Measurements from ENCODE around the gene FRY. TPM values are rescaled to one million over a fixed set of nuclear protein-coding genes. Genes with fewer than 3 reads are reported as not detected.

The FRY gene
- total RNA-seq, 1 donor from 2014 or later, result 0.52 TPM

DNA sequence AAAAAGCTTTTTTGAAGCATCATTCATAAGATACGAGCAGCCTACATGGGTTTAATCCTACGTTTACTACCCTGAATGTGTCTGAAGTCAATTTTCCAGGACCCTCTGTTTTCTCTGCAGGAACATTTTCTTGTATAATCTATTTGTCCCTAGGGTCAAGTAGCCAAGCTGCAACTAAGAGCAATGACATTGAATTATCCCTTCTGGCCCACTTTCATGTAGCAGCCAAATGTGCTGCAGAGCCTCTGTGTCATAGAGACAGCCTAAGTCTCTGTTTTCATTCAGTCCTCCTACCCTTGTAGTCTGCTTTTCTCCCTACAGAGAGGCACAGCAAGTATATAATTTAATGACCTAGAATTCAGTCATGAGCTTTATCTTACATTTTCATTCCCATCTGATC lies 201.5 kb downstream of the FRY start:
- TF ChIP-seq, protein P1, sequence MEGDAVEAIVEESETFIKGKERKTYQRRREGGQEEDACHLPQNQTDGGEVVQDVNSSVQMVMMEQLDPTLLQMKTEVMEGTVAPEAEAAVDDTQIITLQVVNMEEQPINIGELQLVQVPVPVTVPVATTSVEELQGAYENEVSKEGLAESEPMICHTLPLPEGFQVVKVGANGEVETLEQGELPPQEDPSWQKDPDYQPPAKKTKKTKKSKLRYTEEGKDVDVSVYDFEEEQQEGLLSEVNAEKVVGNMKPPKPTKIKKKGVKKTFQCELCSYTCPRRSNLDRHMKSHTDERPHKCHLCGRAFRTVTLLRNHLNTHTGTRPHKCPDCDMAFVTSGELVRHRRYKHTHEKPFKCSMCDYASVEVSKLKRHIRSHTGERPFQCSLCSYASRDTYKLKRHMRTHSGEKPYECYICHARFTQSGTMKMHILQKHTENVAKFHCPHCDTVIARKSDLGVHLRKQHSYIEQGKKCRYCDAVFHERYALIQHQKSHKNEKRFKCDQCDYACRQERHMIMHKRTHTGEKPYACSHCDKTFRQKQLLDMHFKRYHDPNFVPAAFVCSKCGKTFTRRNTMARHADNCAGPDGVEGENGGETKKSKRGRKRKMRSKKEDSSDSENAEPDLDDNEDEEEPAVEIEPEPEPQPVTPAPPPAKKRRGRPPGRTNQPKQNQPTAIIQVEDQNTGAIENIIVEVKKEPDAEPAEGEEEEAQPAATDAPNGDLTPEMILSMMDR (conservative IDR thresholded peaks at IDR 0.05; ENCODE audit: low read depth, low read length), result no peak
- no peak for DNase-seq (ENCODE audit: low read depth)
- H3K4me3 ChIP-seq (ENCODE audit: low read depth, low read length), result no peak overlapping the region

DNA sequence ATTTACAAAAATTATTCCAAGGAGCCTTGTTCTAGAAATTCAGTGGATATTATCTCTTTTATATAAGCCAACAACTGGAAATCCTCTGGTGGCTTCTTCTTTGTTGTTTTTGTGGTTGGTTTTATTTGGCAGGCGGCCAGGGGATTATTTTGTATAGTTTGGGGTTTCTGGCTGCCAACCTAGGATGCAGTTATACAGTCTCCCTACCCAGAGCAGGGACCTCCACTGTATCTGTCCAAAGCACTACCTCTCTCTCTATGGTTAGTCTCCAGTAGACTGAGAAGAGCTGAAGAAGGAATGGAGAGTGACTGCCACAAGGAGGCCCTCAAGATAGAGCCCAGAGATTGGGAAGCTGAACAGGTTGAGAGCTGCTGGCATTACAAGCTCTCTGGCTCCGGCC lies 203.3 kb downstream of the FRY start:
- H3K4me3 ChIP-seq (ENCODE audit: low read depth, low read length), result no peak overlapping the region
- no peak for DNase-seq (ENCODE audit: low read depth)
- TF ChIP-seq, protein P1 (conservative IDR thresholded peaks at IDR 0.05; ENCODE audit: low read depth, low read length), result no peak

DNA sequence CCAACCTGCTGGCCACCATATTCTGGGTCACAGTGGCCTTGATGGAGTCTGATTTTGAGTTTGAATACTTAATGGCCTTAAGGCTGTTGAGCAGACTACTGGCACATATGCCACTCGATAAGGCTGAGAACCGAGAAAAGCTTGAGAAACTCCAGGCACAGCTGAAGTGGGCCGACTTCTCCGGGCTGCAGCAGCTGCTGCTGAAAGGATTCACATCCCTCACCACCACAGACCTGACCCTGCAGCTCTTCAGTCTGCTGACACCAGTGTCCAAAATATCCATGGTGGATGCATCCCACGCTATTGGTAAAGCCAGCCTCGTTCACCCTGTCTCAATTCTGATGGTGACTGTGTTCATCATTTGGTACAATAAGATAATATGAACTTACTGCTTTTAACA lies 206.1 kb downstream of the FRY start:
- TF ChIP-seq, protein P1 (conservative IDR thresholded peaks at IDR 0.05; ENCODE audit: low read depth, low read length), result no peak
- H3K4me3 ChIP-seq (ENCODE audit: low read depth, low read length), result no peak overlapping the region

DNA sequence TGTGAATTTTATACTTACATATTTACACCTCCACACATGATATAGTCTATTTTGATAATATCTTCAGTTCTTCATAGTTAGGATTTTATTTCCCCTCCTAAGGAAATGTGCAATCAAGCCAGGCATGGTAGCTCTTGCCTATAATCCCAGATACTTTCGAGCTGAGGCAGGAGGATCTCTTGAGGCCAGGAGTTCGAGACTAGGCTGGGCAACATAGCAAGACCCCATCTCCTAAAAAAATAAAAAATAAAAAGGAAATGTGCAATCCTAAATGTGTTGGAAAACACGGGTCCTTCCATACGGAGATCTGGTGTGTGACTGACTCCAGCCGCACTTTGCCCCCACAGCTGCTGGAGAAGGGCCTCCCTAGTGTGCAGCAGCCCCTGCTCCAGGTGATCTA lies 212.1 kb downstream of the FRY start:
- DNase-seq (ENCODE audit: low read depth), result no peak
- TF ChIP-seq, protein P1 (conservative IDR thresholded peaks at IDR 0.05; ENCODE audit: low read depth, low read length), result no peak
- H3K4me3 ChIP-seq (ENCODE audit: low read depth, low read length), result no peak overlapping the region

More for the DNA sequence above, 206.1 kb downstream of the FRY start:
- no peak for DNase-seq (ENCODE audit: low read depth)

DNA sequence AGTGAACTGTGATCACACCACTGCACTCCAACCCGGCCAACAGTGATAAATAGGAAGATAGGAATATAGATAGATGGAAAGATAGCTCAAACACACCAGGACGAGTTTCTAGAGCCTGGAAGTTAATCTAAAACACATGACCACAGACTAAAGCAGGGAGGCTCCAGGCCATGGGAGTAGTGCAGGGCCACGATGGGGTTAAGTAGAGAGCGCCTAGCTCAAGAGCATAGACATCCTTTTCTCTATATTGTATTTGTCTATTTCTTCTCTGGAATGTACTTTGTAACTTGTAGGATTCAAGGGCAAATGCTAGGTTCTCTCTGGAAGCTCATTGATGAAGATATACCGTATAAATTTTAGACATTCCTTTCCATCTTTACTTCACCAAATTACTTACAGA lies 214.0 kb downstream of the FRY start:
- DNase-seq (ENCODE audit: low read depth), result no peak
- no peak overlapping the region for H3K4me3 ChIP-seq (ENCODE audit: low read depth, low read length)
- TF ChIP-seq, protein P1 (conservative IDR thresholded peaks at IDR 0.05; ENCODE audit: low read depth, low read length), result no peak

DNA sequence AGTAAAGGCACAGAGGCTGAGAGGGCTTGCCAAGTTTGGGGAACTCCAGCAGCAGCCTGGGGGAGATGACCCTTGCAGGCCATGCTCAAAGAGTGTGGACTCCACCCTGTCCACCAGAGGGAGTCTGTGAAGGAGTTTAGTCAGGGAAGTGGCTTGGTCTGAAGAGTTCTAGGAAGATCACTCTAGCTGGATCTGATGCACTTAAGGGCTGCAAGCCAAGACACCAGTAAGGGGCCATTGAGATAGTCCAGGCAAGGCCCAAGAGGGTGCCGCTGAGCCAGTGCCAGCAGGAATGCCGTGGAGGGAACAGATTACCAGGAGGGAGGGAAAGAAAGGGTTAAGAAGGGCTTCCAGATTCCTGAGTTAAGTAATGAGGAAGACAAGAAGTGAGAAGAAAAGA lies 214.9 kb downstream of the FRY start:
- TF ChIP-seq, protein P1 (conservative IDR thresholded peaks at IDR 0.05; ENCODE audit: low read depth, low read length), result peak; percentile 88
- H3K4me3 ChIP-seq (ENCODE audit: low read depth, low read length), result no peak overlapping the region
- DNase-seq (ENCODE audit: low read depth), result peak; percentile 13

DNA sequence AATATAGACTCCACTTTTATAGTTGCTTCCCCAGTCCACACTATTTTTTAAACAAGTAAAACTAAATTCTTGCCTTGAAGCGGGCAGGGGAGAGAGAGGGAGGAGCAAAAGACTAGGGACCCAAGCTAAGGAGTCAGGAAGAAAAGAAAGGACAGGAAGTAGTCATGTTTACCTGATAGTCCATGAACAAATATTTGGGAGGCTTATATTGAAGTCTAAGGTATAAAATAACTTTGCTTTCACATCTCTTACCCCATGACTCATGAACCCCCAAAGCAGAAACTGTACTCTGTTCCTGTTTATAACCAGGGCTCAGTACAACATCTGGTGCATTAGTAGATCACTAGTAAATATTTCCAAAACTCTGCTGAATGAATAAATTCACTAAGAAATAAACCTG lies 216.3 kb downstream of the FRY start:
- DNase-seq (ENCODE audit: low read depth), result no peak
- H3K4me3 ChIP-seq (ENCODE audit: low read depth, low read length), result no peak overlapping the region
- TF ChIP-seq, protein P1 (conservative IDR thresholded peaks at IDR 0.05; ENCODE audit: low read depth, low read length), result no peak

Data from epithelial cell of proximal tubule (primary cell).